Measurements from ENCODE around the gene TNS4. TPM values are rescaled to one million over a fixed set of nuclear protein-coding genes. Genes with fewer than 3 reads are reported as not detected.
"Not testable (repeated sequence)": the region's sequence is repeated elsewhere in the genome, so short reads cannot be mapped to it uniquely, and the experiment has no call there.

Gene TNS4
- total RNA-seq, 1 donor from 2014 or later = not detected

DNA sequence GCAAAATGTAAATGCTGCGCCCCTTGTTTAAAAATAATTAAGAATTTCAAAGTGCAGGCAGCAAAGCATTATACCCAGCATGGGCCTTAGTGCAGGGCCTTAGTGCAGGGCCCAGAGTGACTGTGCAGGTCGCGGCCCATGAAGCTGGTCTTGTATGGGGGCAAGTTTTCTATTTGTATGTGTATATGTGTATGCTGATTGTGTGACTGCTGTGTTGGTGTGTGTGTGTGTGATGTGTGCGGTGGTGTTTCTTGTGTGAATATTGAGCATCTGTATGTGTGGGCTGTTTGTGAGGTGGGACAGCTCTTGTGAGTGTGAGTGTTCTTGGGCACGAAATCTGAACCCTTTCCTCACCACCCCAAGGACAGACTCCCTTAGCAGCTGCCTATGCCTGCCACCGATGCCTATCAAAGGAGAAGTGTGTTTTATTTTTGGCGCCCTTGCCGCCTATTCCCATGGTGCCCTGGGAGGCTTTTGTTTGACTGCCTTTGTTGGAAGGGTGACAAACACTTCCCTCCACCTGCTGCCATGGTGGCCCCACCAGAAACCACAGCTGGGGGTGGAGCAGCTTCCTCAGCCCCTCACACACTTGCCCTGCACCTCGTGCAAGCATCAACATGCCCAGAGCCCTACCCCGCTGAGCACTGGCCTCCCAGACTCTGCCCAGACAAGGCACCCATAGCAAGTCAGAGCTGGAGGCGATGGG is 45.8 kb upstream of the TNS4 start:
- Mint-ChIP-seq H3K27ac (ENCODE audit: unreplicated experiment) (peak overlapping the region; percentile 57), H3K27me3 (ENCODE audit: low read depth) (no peaks in the 10 kb centered on the region), H3K4me3 (no peak overlapping the region), H3K36me3 (ENCODE audit: low read depth) (no peaks in the 10 kb centered on the region), H3K9me3 (no peaks in the 10 kb centered on the region), H3K4me1 (peaks cover 44% of the 10 kb centered on the region)
- no peak for DNase-seq (ENCODE audit: low read depth, low spot score)
- no peak for TF ChIP-seq CTCF (conservative IDR thresholded peaks at IDR 0.05)

GRCh38 chr17:40546497-40546896 is 45.1 kb upstream of the TNS4 start:
- H3K4me1 Mint-ChIP-seq = peaks cover 43% of the 10 kb centered on the region
- H3K27ac Mint-ChIP-seq (ENCODE audit: unreplicated experiment); H3K9me3 Mint-ChIP-seq; H3K36me3 Mint-ChIP-seq (ENCODE audit: low read depth); H3K27me3 Mint-ChIP-seq (ENCODE audit: low read depth); DNase-seq (ENCODE audit: low read depth, low spot score); H3K4me3 Mint-ChIP-seq: not testable (repeated sequence)

DNA sequence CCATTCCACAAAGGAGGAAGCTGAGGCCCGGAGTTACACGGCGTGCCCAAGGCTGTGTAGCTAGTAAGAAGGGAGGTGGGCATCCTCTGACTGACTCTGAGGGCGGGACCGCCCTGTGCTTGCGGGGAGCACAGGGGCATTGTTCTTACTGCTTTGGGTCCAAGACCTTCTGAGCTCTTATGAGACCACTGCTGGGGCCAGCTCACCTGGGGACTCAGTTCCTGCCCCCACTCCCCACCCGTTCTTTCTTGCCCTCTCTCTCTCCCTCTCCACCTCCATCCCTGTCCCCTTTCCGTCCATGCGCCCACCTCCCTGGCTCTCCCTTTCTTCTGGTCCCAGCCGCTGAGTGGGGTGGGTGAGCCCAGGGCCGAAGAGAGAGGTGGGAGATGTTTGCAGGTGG is 44.2 kb upstream of the TNS4 start:
- DNase-seq (ENCODE audit: low read depth, low spot score) = no peak
- H3K36me3 Mint-ChIP-seq (ENCODE audit: low read depth) = no peaks in the 10 kb centered on the region
- TF ChIP-seq CTCF (conservative IDR thresholded peaks at IDR 0.05) = no peak

GRCh38 chr17:40542558-40543411 is 41.4 kb upstream of the TNS4 start:
- Mint-ChIP-seq H3K36me3 (ENCODE audit: low read depth) (no peaks in the 10 kb centered on the region), H3K9me3 (no peaks in the 10 kb centered on the region), H3K27ac (ENCODE audit: unreplicated experiment) (peak overlapping the region; percentile 88), H3K4me3 (no peak overlapping the region), H3K4me1 (peaks cover 32% of the 10 kb centered on the region), H3K27me3 (ENCODE audit: low read depth) (no peaks in the 10 kb centered on the region)
- no peak for TF ChIP-seq CTCF (conservative IDR thresholded peaks at IDR 0.05)
- DNase-seq (ENCODE audit: low read depth, low spot score) = no peak

More for the DNA sequence above, 44.2 kb upstream of the TNS4 start:
- Mint-ChIP-seq H3K27me3 (ENCODE audit: low read depth) (no peaks in the 10 kb centered on the region), H3K9me3 (no peaks in the 10 kb centered on the region), H3K4me1 (peaks cover 43% of the 10 kb centered on the region), H3K4me3 (no peak overlapping the region), H3K27ac (ENCODE audit: unreplicated experiment) (no peak overlapping the region)

- H3K36me3 Mint-ChIP-seq (ENCODE audit: low read depth) = no peaks in the 10 kb centered on the region
- H3K4me1 Mint-ChIP-seq = peaks cover 26% of the 10 kb centered on the region
- DNase-seq (ENCODE audit: low read depth, low spot score) = no peak
- H3K4me3 Mint-ChIP-seq = peak overlapping the region; percentile 33
- TF ChIP-seq CTCF (conservative IDR thresholded peaks at IDR 0.05) = no peak
- H3K27ac Mint-ChIP-seq (ENCODE audit: unreplicated experiment) = peak overlapping the region; percentile 88
- H3K9me3 Mint-ChIP-seq = no peaks in the 10 kb centered on the region
- H3K27me3 Mint-ChIP-seq (ENCODE audit: low read depth) = no peaks in the 10 kb centered on the region
These were observed 40.6 kb upstream of the TNS4 start for GRCh38 chr17:40541873-40542557.
